ENCODE data around the gene MBD3.

DNA sequence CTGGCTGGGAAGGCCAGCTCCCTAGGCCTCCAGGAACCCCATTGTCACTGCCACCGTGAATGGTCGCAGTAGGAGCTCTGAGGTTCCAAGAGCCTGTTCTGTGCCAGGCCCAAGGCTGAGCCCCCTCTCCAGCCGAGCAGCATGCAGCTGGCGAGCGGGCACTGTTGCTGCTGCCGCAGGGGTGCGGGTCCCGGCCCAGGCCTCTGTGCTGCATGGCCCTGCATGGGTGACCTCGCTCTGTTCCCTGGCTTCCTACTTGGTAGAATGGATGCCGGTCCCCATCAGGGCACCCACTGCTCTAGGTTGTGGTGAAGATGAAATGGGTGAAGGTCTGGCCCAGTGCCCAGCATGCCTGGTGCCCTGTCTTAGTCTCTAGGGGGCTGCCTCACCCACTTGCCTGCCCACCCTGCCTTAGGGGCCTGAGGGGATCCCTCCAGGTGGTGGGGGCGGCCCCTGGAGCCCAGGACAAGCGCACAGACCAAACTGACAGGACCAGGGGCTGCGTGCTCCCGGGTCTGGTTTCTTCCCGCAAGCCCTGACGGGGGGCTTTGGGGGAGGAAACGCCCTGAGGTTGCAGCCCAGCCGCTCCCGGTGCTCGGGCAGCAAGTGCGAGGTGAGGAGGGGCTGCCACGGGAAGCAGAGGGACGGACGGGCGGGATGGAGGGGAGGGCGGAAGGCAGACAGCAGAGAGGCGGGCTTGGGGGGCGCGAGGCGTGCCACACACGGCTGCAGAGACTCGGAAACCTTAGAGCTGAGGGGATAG, 21.3 kb upstream of the MBD3 start:
- no peak for TF ChIP-seq EZH2 (IDR thresholded peaks at IDR 0.05; ENCODE audit: borderline replicate concordance)
- TF ChIP-seq, protein P1, sequence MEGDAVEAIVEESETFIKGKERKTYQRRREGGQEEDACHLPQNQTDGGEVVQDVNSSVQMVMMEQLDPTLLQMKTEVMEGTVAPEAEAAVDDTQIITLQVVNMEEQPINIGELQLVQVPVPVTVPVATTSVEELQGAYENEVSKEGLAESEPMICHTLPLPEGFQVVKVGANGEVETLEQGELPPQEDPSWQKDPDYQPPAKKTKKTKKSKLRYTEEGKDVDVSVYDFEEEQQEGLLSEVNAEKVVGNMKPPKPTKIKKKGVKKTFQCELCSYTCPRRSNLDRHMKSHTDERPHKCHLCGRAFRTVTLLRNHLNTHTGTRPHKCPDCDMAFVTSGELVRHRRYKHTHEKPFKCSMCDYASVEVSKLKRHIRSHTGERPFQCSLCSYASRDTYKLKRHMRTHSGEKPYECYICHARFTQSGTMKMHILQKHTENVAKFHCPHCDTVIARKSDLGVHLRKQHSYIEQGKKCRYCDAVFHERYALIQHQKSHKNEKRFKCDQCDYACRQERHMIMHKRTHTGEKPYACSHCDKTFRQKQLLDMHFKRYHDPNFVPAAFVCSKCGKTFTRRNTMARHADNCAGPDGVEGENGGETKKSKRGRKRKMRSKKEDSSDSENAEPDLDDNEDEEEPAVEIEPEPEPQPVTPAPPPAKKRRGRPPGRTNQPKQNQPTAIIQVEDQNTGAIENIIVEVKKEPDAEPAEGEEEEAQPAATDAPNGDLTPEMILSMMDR (IDR thresholded peaks at IDR 0.05; ENCODE audit: poor library complexity): no peak
- TF ChIP-seq EZH2phosphoT487 (IDR thresholded peaks at IDR 0.05; ENCODE audit: low read depth, severe bottlenecking, unreplicated experiment): no peak
